HepG2 (cell line): ENCODE measurements around the gene TMEM156. TPM values are rescaled to one million over a fixed set of nuclear protein-coding genes. Genes with fewer than 3 reads are reported as not detected.

Experiments
- ARID3A ChIP-seq: IDR thresholded peaks from 2 replicates; pipeline ENCODE4 v1.6.1; 2012; ENCODE audit warnings: low read depth, low read length, improper control_type of control experiment
- ATF3 ChIP-seq: sonication (generic); formaldehyde crosslinking; IDR thresholded peaks from 2 replicates; pipeline ENCODE4 v1.4.0; 2020; ENCODE audit warnings: missing genetic modification reagents
- EP300 ChIP-seq, 3 experiments: sonication (generic) in 1 of 3; formaldehyde crosslinking in 1 of 3; IDR thresholded peaks; 2 replicates each; pipeline versions ENCODE4 v1.5.1 to v1.6.1; 2011 to 2020; ENCODE audit warnings: low read depth in 2 of 3, low read length in 2 of 3, borderline replicate concordance in 1 of 3, improper control_type of control experiment in 1 of 3, mild to moderate bottlenecking in 1 of 3, missing genetic modification reagents in 1 of 3, moderate library complexity in 1 of 3
- FOSL1 ChIP-seq: sonication (generic); formaldehyde crosslinking; IDR thresholded peaks from 2 replicates; pipeline ENCODE4 v1.9.0; 2021; ENCODE audit warnings: missing genetic modification reagents, borderline replicate concordance
- FOSL2 ChIP-seq: sonication (generic); formaldehyde crosslinking; IDR thresholded peaks from 2 replicates; pipeline ENCODE4 v1.4.0; 2020; ENCODE audit warnings: missing genetic modification reagents
- FOXA3 ChIP-seq: IDR thresholded peaks from 2 replicates; pipeline ENCODE4 v1.6.1; 2016; ENCODE audit warnings: missing genetic modification reagents, missing compliant biosample characterization
- NCOA2 ChIP-seq: sonication (generic); formaldehyde crosslinking; IDR thresholded peaks from 2 replicates; pipeline ENCODE4 v1.8.0; 2022; ENCODE audit warnings: inconsistent platforms
- NFKBIZ ChIP-seq: IDR thresholded peaks from 2 replicates; pipeline ENCODE4 v1.6.1; 2018; ENCODE audit warnings: missing genetic modification reagents, missing compliant biosample characterization
- RFX3 ChIP-seq: IDR thresholded peaks from 2 replicates; pipeline ENCODE4 v1.6.1; 2016; ENCODE audit warnings: missing biosample characterization, missing genetic modification reagents
- SKIL ChIP-seq: sonication (generic); formaldehyde crosslinking; IDR thresholded peaks from 2 replicates; pipeline ENCODE4 v1.8.0; 2022; ENCODE audit warnings: missing genetic modification reagents, mild to moderate bottlenecking, moderate library complexity, borderline replicate concordance
- SMAD3 ChIP-seq: sonication (generic); formaldehyde crosslinking; IDR thresholded peaks from 2 replicates; pipeline ENCODE4 v1.4.0; 2020; ENCODE audit warnings: missing genetic modification reagents
- SOX5 ChIP-seq: IDR thresholded peaks from 2 replicates; pipeline ENCODE4 v1.6.1; 2016; ENCODE audit warnings: borderline replicate concordance
- THRA ChIP-seq: sonication (generic); formaldehyde crosslinking; IDR thresholded peaks from 2 replicates; pipeline ENCODE4 v1.4.0; 2020; ENCODE audit warnings: missing genetic modification reagents, borderline replicate concordance
- TRIM22 ChIP-seq: fragments of 450-650 bp; IDR thresholded peaks from 2 replicates; pipeline ENCODE4 v1.6.1; 2017
- ZBTB14 ChIP-seq: sonication (generic); formaldehyde crosslinking; IDR thresholded peaks from 2 replicates; pipeline ENCODE4 v1.4.0; 2020; ENCODE audit warnings: missing genetic modification reagents
- ZNF776 ChIP-seq: sonication (generic); formaldehyde crosslinking; IDR thresholded peaks from 2 replicates; pipeline ENCODE4 v1.4.0; 2020; ENCODE audit warnings: mild to moderate bottlenecking, missing genetic modification reagents
- ZNF780A ChIP-seq: sonication (generic); formaldehyde crosslinking; IDR thresholded peaks from 2 replicates; pipeline ENCODE4 v1.8.0; 2022; ENCODE audit warnings: mild to moderate bottlenecking, missing genetic modification reagents, moderate library complexity
- ZNF788 ChIP-seq: sonication (generic); formaldehyde crosslinking; IDR thresholded peaks from 2 replicates; pipeline ENCODE4 v1.5.0; 2020; ENCODE audit warnings: mild to moderate bottlenecking, missing genetic modification reagents, borderline replicate concordance
- polyA plus RNA-seq, 8 experiments: library from polyadenylated mRNA; depleted of rRNA in 3 of 8; stranded (reverse) in 7 of 8; unstranded in 1 of 8; fragments of >200 nt; fragmentation: Illumina TruSeq in 4 of 8; extraction: Trizol in 4 of 8; gene quantifications; 2 replicates each; pipeline versions ENCODE4 v1.2.1 to v1.2.3, GENCODE V29; 2011 to 2016; ENCODE audit warnings: low read depth in 4 of 8, missing spikeins in 1 of 8, mixed read lengths in 1 of 8; ENCODE audit not compliant: insufficient read depth in 1 of 8
- total RNA-seq, 5 experiments: library from RNA; depleted of rRNA; stranded (reverse); fragments of >200 nt; fragmentation: Illumina TruSeq; extraction: Trizol; gene quantifications; 2 replicates each; pipeline ENCODE4 v1.2.3, GENCODE V29; 2016; ENCODE audit warnings: low read depth in 1 of 5

TMEM156 gene
- total and polyA plus RNA-seq, 2 of the 13 experiments (the other 11 are each of a cell fraction or from before 2014, with no cell fraction given): 1.6 TPM; not detected in 1

GRCh38 chr4:38967260-38968095 is 64.7 kb downstream of the TMEM156 start (continued):
- TF ChIP-seq SOX5 (CRISPR knock-in tag) (peak; percentile 9; the same call in 1 of the 2 replicates), SMAD3 (0 out of 2 replicates have a peak, but pooled peaks have one; percentile 42), ZNF788 (no peak), ATF3 (CRISPR knock-in tag) (0 out of 2 replicates have a peak, but pooled peaks have one; percentile 38), ZNF780A (CRISPR knock-in tag) (no peak), FOXA3 (peak; percentile 52), NCOA2 (CRISPR knock-in tag) (no peak), FOSL1 (CRISPR knock-in tag) (peak; percentile 63; the same call in 1 of the 2 replicates), ZNF776 (CRISPR knock-in tag) (no peak), THRA (CRISPR knock-in tag) (no peak), TRIM22 (no peak), EP300 (IDR thresholded peaks at IDR 0.05; ENCODE audit: low read depth in 2 of 2, low read length in 2 of 2) (peak; percentile 47 to 74; a peak in 2 of 4 replicates), EP300 (CRISPR knock-in tag; IDR thresholded peaks at IDR 0.05; ENCODE audit: borderline replicate concordance) (no peak), FOSL2 (CRISPR knock-in tag) (peak; percentile 94), SKIL (CRISPR knock-in tag) (no peak), ARID3A (0 out of 2 replicates have a peak, but pooled peaks have one; percentile 69), ZBTB14 (no peak), RFX3 (CRISPR knock-in tag) (no peak), NFKBIZ (CRISPR knock-in tag) (no peak)
